Activated B cell treated with CpG ODN at 0.5 μM for 24 hours (primary cell): ENCODE data around the gene B3GAT1. TPM values are rescaled to one million over a fixed set of nuclear protein-coding genes. Genes with fewer than 3 reads are reported as not detected.

ENCODE experiments used
- ATAC-seq: fragments of 200-7000 bp; cut with Tn5 transposase; one replicate; pipeline ENCODE4 v1.10.0; 2021; ENCODE audit warnings: low read depth, mild to moderate bottlenecking, moderate library complexity
- CTCF ChIA-PET: fragments of 350-600 bp; sonication (Branson Sonifier 250); formaldehyde crosslinking; loops from one replicate; lab custom pipeline; 2021; ENCODE audit warnings: antibody characterized with exemption; lab: Charles Lee
- POLR2A ChIA-PET: fragments of 350-600 bp; sonication (Branson Sonifier 250); formaldehyde crosslinking; loops from one replicate; lab custom pipeline; 2021; ENCODE audit warnings: antibody characterized with exemption; lab: Charles Lee
- DNase-seq: peaks from one replicate; pipeline ENCODE4 v3.0.0; 2022
- H3K27ac Mint-ChIP-seq: one replicate; pipeline ENCODE4 v1.8.0; 2020; ENCODE audit warnings: mixed read lengths
- H3K27me3 Mint-ChIP-seq: one replicate; pipeline ENCODE4 v1.8.0; 2021; ENCODE audit warnings: mixed read lengths
- H3K36me3 Mint-ChIP-seq: one replicate; pipeline ENCODE4 v1.8.0; 2021; ENCODE audit warnings: low read depth, mixed read lengths
- H3K4me1 Mint-ChIP-seq: one replicate; pipeline ENCODE4 v1.8.0; 2021; ENCODE audit warnings: mixed read lengths
- H3K4me3 Mint-ChIP-seq: one replicate; pipeline ENCODE4 v1.8.0; 2020; ENCODE audit warnings: mild to moderate bottlenecking, mixed read lengths
- H3K9me3 Mint-ChIP-seq: one replicate; pipeline ENCODE4 v1.8.0; 2020; ENCODE audit warnings: mixed read lengths
- CTCF ChIP-seq: fragments of 200-600 bp; IDR thresholded peaks from one replicate; pipeline ENCODE4 v1.8.0; 2022; ENCODE audit warnings: antibody characterized with exemption, mild to moderate bottlenecking
- intact Hi-C: fragments of 100-400 bp; cut with micrococcal nuclease; formaldehyde crosslinking; loops from one replicate; pipeline ENCODE4 v1.15.1; 2024
- total RNA-seq: library from RNA; stranded (reverse); gene quantifications from 2 replicates; pipeline ENCODE4 v1.2.3, GENCODE V29; 2022

B3GAT1 gene
- total RNA-seq, 1 donor from 2014 or later = not detected

- H3K4me3 Mint-ChIP-seq = no peak overlapping the region
- DNase-seq = no peak
- no peaks in the 10 kb centered on the region for H3K4me1 Mint-ChIP-seq
- no peak for ATAC-seq
- no peaks in the 10 kb centered on the region for H3K27me3 Mint-ChIP-seq
- POLR2A ChIA-PET = no interaction called here
- peaks cover 2% of the 10 kb centered on the region for H3K9me3 Mint-ChIP-seq
- CTCF ChIA-PET = no interaction called here
- intact Hi-C loops = no loop called here
- no peak overlapping the region for H3K27ac Mint-ChIP-seq
- H3K36me3 Mint-ChIP-seq = no peaks in the 10 kb centered on the region
- TF ChIP-seq CTCF = no peak
Observed at GRCh38 chr11:134441706-134442105, 29.7 kb upstream of the B3GAT1 start.

GRCh38 chr11:134441281-134441680 lies 29.2 kb upstream of the B3GAT1 start:
- intact Hi-C loops = no loop called here
- no peak for TF ChIP-seq CTCF

GRCh38 chr11:134440851-134441250 lies 28.8 kb upstream of the B3GAT1 start:
- ChIA-PET CTCF (no interaction called here), POLR2A (no interaction called here)
- H3K4me3 Mint-ChIP-seq = no peak overlapping the region
- no peak for TF ChIP-seq CTCF
- intact Hi-C loops = no loop called here
- no peaks in the 10 kb centered on the region for H3K27me3 Mint-ChIP-seq
- peaks cover 2% of the 10 kb centered on the region for H3K9me3 Mint-ChIP-seq
- DNase-seq (no peak), ATAC-seq (no peak)
- H3K4me1 Mint-ChIP-seq = no peaks in the 10 kb centered on the region
- H3K36me3 Mint-ChIP-seq = no peaks in the 10 kb centered on the region
- H3K27ac Mint-ChIP-seq = no peak overlapping the region

More at GRCh38 chr11:134441281-134441680, 29.2 kb upstream of the B3GAT1 start:
- H3K4me3 Mint-ChIP-seq = no peak overlapping the region
- H3K27ac Mint-ChIP-seq = no peak overlapping the region
- H3K9me3 Mint-ChIP-seq = peaks cover 2% of the 10 kb centered on the region
- H3K4me1 Mint-ChIP-seq = no peaks in the 10 kb centered on the region
- POLR2A ChIA-PET = no interaction called here
- H3K27me3 Mint-ChIP-seq = no peaks in the 10 kb centered on the region
- ATAC-seq (no peak), DNase-seq (no peak)
- CTCF ChIA-PET = no interaction called here
- H3K36me3 Mint-ChIP-seq = no peaks in the 10 kb centered on the region

GRCh38 chr11:134438542-134439537 lies 26.8 kb upstream of the B3GAT1 start:
- no peak overlapping the region for H3K4me3 Mint-ChIP-seq
- CTCF ChIA-PET = no interaction called here
- POLR2A ChIA-PET = no interaction called here
- H3K36me3 Mint-ChIP-seq = no peaks in the 10 kb centered on the region
- no peaks in the 10 kb centered on the region for H3K9me3 Mint-ChIP-seq
- DNase-seq (no peak), ATAC-seq (no peak)
- peaks cover 4% of the 10 kb centered on the region for H3K27me3 Mint-ChIP-seq
- no peaks in the 10 kb centered on the region for H3K4me1 Mint-ChIP-seq
- intact Hi-C loops = no loop called here
- TF ChIP-seq CTCF = no peak
- H3K27ac Mint-ChIP-seq = no peak overlapping the region

- no peak overlapping the region for H3K4me3 Mint-ChIP-seq
- intact Hi-C loops = no loop called here
- ChIA-PET CTCF (no interaction called here), POLR2A (no interaction called here)
- ATAC-seq (no peak), DNase-seq (no peak)
- no peak for TF ChIP-seq CTCF
- no peaks in the 10 kb centered on the region for H3K9me3 Mint-ChIP-seq
- no peaks in the 10 kb centered on the region for H3K4me1 Mint-ChIP-seq
- no peak overlapping the region for H3K27ac Mint-ChIP-seq
- H3K36me3 Mint-ChIP-seq = no peaks in the 10 kb centered on the region
- peaks cover 4% of the 10 kb centered on the region for H3K27me3 Mint-ChIP-seq
Observed at GRCh38 chr11:134437821-134438220, 25.8 kb upstream of the B3GAT1 start.
